SK-N-SH (cell line): ENCODE measurements around the gene MACROD1. TPM values are rescaled to one million over a fixed set of nuclear protein-coding genes. Genes with fewer than 3 reads are reported as not detected.

Source experiments
- CTCF ChIA-PET: fragments of 300-600, 350-600 bp; formaldehyde crosslinking; extraction: SDS; loops from one replicate; lab custom pipeline; 2021; lab: Yijun Ruan, JAX
- POLR2A ChIA-PET: fragments of 350-600 bp; sonication (Branson Sonifier 250); formaldehyde crosslinking; extraction: SDS; loops from one replicate; lab custom pipeline; 2020; ENCODE audit warnings: antibody characterized with exemption, inconsistent platforms; lab: Yijun Ruan, JAX
- DNase-seq: peaks from one replicate; pipeline ENCODE4 v3.0.0; 2012
- H2AFZ ChIP-seq: fragments of 200-600 bp; sonication (generic); 2 replicates; pipeline ENCODE4 v1.8.1; 2016; ENCODE audit warnings: antibody characterized with exemption, mild to moderate bottlenecking, low read depth
- H3F3A ChIP-seq: fragments of 200-600 bp; sonication (generic); replicated peaks from 2 replicates; pipeline ENCODE3; 2016; ENCODE audit warnings: antibody characterized with exemption, mild to moderate bottlenecking; ENCODE audit not compliant: insufficient read depth
- H3K27ac ChIP-seq, 2 experiments: fragments of 200-500 bp in 1 of 2; fragments of 200-600 bp in 1 of 2; sonication (Bioruptor generic) in 1 of 2; sonication (generic), shearing (Covaris generic) in 1 of 2; 2 replicates each; pipeline versions ENCODE4 v1.5.1 to v1.6.1; 2014 to 2016; ENCODE audit warnings: low read depth in 2 of 2, inconsistent platforms in 1 of 2, low read length in 1 of 2, mild to moderate bottlenecking in 1 of 2, mixed read lengths in 1 of 2
- H3K27me3 ChIP-seq: fragments of 200-600 bp; sonication (generic), shearing (Covaris generic); 2 replicates; pipeline ENCODE4 v1.6.1; 2016; ENCODE audit warnings: mixed run types; ENCODE audit not compliant: insufficient read depth
- H3K36me3 ChIP-seq, 2 experiments: fragments of 200-500 bp in 1 of 2; fragments of 200-600 bp in 1 of 2; sonication (Bioruptor generic) in 1 of 2; sonication (generic) in 1 of 2; replicated peaks in 1 of 2; 2 replicates each; pipeline versions ENCODE3 to v1.5.1; 2014 to 2016; ENCODE audit warnings: low read length in 1 of 2, mild to moderate bottlenecking in 1 of 2; ENCODE audit not compliant: insufficient read depth in 2 of 2, control insufficient read depth in 1 of 2
- H3K4me1 ChIP-seq, 2 experiments: fragments of 200-500 bp in 1 of 2; fragments of 200-600 bp in 1 of 2; sonication (Bioruptor generic) in 1 of 2; sonication (generic), shearing (Covaris generic) in 1 of 2; 2 replicates each; pipeline versions ENCODE4 v1.5.1 to v1.6.1; 2014 to 2016; ENCODE audit warnings: low read depth in 1 of 2, low read length in 1 of 2, mixed run types in 1 of 2; ENCODE audit not compliant: insufficient read depth in 2 of 2, control insufficient read depth in 1 of 2
- H3K4me2 ChIP-seq: fragments of 200-600 bp; sonication (generic), shearing (Covaris generic); 2 replicates; pipeline ENCODE4 v1.6.1; 2017; ENCODE audit warnings: mixed run types
- H3K4me3 ChIP-seq, 2 experiments: fragments of 200-500 bp in 1 of 2; fragments of 200-600 bp in 1 of 2; sonication (Bioruptor generic) in 1 of 2; sonication (generic), shearing (Covaris generic) in 1 of 2; 2 replicates each; pipeline versions ENCODE4 v1.5.1 to v1.8.1; 2014 to 2016; ENCODE audit warnings: low read depth in 2 of 2, inconsistent platforms in 1 of 2, low read length in 1 of 2, mild to moderate bottlenecking in 1 of 2, mixed read lengths in 1 of 2, moderate library complexity in 1 of 2
- H3K79me2 ChIP-seq: fragments of 200-600 bp; sonication (generic); 2 replicates; pipeline ENCODE4 v1.8.1; 2017; ENCODE audit warnings: mild to moderate bottlenecking; ENCODE audit not compliant: insufficient read depth
- H3K9ac ChIP-seq: fragments of 200-600 bp; sonication (generic); 2 replicates; pipeline ENCODE4 v1.6.1; 2017; ENCODE audit warnings: mixed run types
- H3K9me2 ChIP-seq: fragments of 200-600 bp; sonication (generic); 2 replicates; pipeline ENCODE4 v1.6.1; 2017; ENCODE audit warnings: mixed run types
- H3K9me3 ChIP-seq: fragments of 200-600 bp; sonication (generic); 2 replicates; pipeline ENCODE4 v1.6.1; 2017; ENCODE audit warnings: mixed run types, mild to moderate bottlenecking, moderate library complexity
- H4K20me1 ChIP-seq: fragments of 200-600 bp; sonication (generic); 2 replicates; pipeline ENCODE4 v1.6.1; 2017; ENCODE audit warnings: mild to moderate bottlenecking, mixed run types; ENCODE audit not compliant: insufficient read depth
- CHD2 ChIP-seq: fragments of 150-350 bp; IDR thresholded peaks from 2 replicates; pipeline ENCODE4 v1.6.1; 2018; ENCODE audit warnings: low read length; ENCODE audit not compliant: partially characterized antibody
- EP300 ChIP-seq, 2 experiments: IDR thresholded peaks; 2 replicates each; pipeline versions ENCODE4 v1.4.0 to v1.6.1; 2012; ENCODE audit warnings: borderline replicate concordance in 1 of 2, low read depth in 1 of 2, low read length in 1 of 2
- EZH2phosphoT487 ChIP-seq: fragments of 200-600 bp; sonication (generic); IDR thresholded peaks from 2 replicates; pipeline ENCODE4 v1.6.1; 2017; ENCODE audit warnings: low read depth, mixed run types, mild to moderate bottlenecking, antibody characterized with exemption, moderate library complexity, borderline replicate concordance
- FOSL2 ChIP-seq: IDR thresholded peaks from 2 replicates; pipeline ENCODE4 v1.4.0; 2012; ENCODE audit warnings: low read depth, mild to moderate bottlenecking, moderate library complexity, borderline replicate concordance
- FOXM1 ChIP-seq: IDR thresholded peaks from 2 replicates; pipeline ENCODE4 v1.4.0; 2012; ENCODE audit warnings: low read depth, mild to moderate bottlenecking
- GABPA ChIP-seq: IDR thresholded peaks from 2 replicates; pipeline ENCODE4 v1.4.0; 2012; ENCODE audit warnings: low read depth, mild to moderate bottlenecking
- JUND ChIP-seq: IDR thresholded peaks from 2 replicates; pipeline ENCODE4 v1.4.0; 2012
- MXI1 ChIP-seq: IDR thresholded peaks from 2 replicates; pipeline ENCODE4 v1.6.1; 2012; ENCODE audit warnings: mild to moderate bottlenecking, low read depth, low read length, improper control_type of control experiment
- POLR2AphosphoS5 ChIP-seq: IDR thresholded peaks from 2 replicates; pipeline ENCODE4 v1.6.1; 2012; ENCODE audit warnings: low read depth, low read length
- RCOR1 ChIP-seq: fragments of 150-350 bp; IDR thresholded peaks from 2 replicates; pipeline ENCODE4 v1.6.1; 2017; ENCODE audit warnings: antibody characterized with exemption, low read length
- RXRA ChIP-seq: IDR thresholded peaks from 2 replicates; pipeline ENCODE4 v1.4.0; 2012; ENCODE audit warnings: low read depth, mild to moderate bottlenecking, borderline replicate concordance
- SMC3 ChIP-seq: IDR thresholded peaks from 2 replicates; pipeline ENCODE4 v1.6.1; 2012; ENCODE audit warnings: low read depth, low read length, improper control_type of control experiment
- TAF1 ChIP-seq: IDR thresholded peaks from 2 replicates; pipeline ENCODE4 v1.6.1; 2012; ENCODE audit warnings: low read depth, mild to moderate bottlenecking, low read length, moderate library complexity, borderline replicate concordance
- TEAD4 ChIP-seq: IDR thresholded peaks from 2 replicates; pipeline ENCODE4 v1.4.0; 2012; ENCODE audit warnings: mild to moderate bottlenecking, borderline replicate concordance; ENCODE audit not compliant: insufficient read depth
- YY1 ChIP-seq: IDR thresholded peaks from 2 replicates; pipeline ENCODE4 v1.4.0; 2012; ENCODE audit warnings: low read depth, mild to moderate bottlenecking
- WGBS: methylation state at CpG from one replicate; pipeline ENCODE4 v1.1.6; 2017; ENCODE audit warnings: low lambda C conversion rate; 5-methylcytosine and 5-hydroxymethylcytosine counted together
- polyA plus RNA-seq, 3 experiments: library from polyadenylated mRNA; depleted of rRNA; stranded (reverse); fragments of >200 nt; gene quantifications; 2 replicates each; pipeline ENCODE4 v1.2.3, GENCODE V29; 2012
- TF ChIP-seq, protein P1 (sequence below): IDR thresholded peaks from 2 replicates; pipeline ENCODE4; 2012
- TF ChIP-seq, protein P2 (sequence below): fragments of 150-350 bp; IDR thresholded peaks from 2 replicates; pipeline ENCODE4 v1.6.1; 2017; ENCODE audit warnings: antibody characterized with exemption, low read length, low read depth, borderline replicate concordance
- TF ChIP-seq, protein P3 (sequence below): fragments of 200-600 bp; sonication (generic); IDR thresholded peaks from 2 replicates; pipeline ENCODE4 v1.6.1; 2017; ENCODE audit warnings: antibody characterized with exemption, mild to moderate bottlenecking, moderate library complexity

MACROD1 gene
- polyA plus RNA-seq, 1 of the 3 experiments (the other 2 are of a cell fraction) = 49.1 TPM

- 96% methylated on average over 41 of the region's 60 CpGs for WGBS
- ChIA-PET POLR2A (interaction anchor here (0.7 to 1.6 kb wide), 2 partner anchors 9 to 26 kb away, joined by 3 to 4 read pairs; partner anchors contain the start of gene COX8A), CTCF (interaction anchor here (0.8 to 1.9 kb wide), 3 partner anchors 12 to 151 kb away, joined by 3 to 8 read pairs (median 4); no protein-coding TSS in a partner anchor)
- Histone ChIP-seq H3K9me2 (no peaks in the 10 kb centered on the region), H3K9ac (no peak overlapping the region), H3K36me3 (peaks cover 0 to 43% of the 10 kb centered on the region in 2 experiments), H3F3A (no peaks in the 10 kb centered on the region), H4K20me1 (peaks cover 17% of the 10 kb centered on the region), H3K9me3 (no peaks in the 10 kb centered on the region), H3K4me2 (no peak overlapping the region), H2AFZ (no peak overlapping the region), H3K79me2 (no peaks in the 10 kb centered on the region), H3K27me3 (no peaks in the 10 kb centered on the region), H3K27ac (no peak overlapping the region), H3K4me3 (no peak overlapping the region), H3K4me1 (peaks cover 0 to 2% of the 10 kb centered on the region in 2 experiments; a peak in 1 of 4 replicates)
- DNase-seq = no peak
- TF ChIP-seq CHD2 (no peak), EP300 (IDR thresholded peaks at IDR 0.05; ENCODE audit: borderline replicate concordance in 1 of 2, low read depth in 1 of 2, low read length in 1 of 2) (no peak), EZH2phosphoT487 (no peak), SMC3 (no peak), FOXM1 (no peak), TAF1 (no peak), FOSL2 (no peak), MXI1 (no peak), POLR2AphosphoS5 (no peak), TEAD4 (no peak), JUND (no peak), RCOR1 (no peak), RXRA (no peak), YY1 (no peak), GABPA (no peak)
- TF ChIP-seq, protein P1, sequence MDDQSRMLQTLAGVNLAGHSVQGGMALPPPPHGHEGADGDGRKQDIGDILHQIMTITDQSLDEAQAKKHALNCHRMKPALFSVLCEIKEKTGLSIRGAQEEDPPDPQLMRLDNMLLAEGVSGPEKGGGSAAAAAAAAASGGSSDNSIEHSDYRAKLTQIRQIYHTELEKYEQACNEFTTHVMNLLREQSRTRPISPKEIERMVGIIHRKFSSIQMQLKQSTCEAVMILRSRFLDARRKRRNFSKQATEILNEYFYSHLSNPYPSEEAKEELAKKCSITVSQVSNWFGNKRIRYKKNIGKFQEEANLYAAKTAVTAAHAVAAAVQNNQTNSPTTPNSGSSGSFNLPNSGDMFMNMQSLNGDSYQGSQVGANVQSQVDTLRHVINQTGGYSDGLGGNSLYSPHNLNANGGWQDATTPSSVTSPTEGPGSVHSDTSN = no peak
- TF ChIP-seq, protein P2, sequence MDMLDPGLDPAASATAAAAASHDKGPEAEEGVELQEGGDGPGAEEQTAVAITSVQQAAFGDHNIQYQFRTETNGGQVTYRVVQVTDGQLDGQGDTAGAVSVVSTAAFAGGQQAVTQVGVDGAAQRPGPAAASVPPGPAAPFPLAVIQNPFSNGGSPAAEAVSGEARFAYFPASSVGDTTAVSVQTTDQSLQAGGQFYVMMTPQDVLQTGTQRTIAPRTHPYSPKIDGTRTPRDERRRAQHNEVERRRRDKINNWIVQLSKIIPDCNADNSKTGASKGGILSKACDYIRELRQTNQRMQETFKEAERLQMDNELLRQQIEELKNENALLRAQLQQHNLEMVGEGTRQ = no peak
- TF ChIP-seq, protein P3, sequence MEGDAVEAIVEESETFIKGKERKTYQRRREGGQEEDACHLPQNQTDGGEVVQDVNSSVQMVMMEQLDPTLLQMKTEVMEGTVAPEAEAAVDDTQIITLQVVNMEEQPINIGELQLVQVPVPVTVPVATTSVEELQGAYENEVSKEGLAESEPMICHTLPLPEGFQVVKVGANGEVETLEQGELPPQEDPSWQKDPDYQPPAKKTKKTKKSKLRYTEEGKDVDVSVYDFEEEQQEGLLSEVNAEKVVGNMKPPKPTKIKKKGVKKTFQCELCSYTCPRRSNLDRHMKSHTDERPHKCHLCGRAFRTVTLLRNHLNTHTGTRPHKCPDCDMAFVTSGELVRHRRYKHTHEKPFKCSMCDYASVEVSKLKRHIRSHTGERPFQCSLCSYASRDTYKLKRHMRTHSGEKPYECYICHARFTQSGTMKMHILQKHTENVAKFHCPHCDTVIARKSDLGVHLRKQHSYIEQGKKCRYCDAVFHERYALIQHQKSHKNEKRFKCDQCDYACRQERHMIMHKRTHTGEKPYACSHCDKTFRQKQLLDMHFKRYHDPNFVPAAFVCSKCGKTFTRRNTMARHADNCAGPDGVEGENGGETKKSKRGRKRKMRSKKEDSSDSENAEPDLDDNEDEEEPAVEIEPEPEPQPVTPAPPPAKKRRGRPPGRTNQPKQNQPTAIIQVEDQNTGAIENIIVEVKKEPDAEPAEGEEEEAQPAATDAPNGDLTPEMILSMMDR = no peak
Observed at GRCh38 chr11:64000740-64001483, 165.0 kb downstream of the MACROD1 start.
